Ovary (tissue), 3 donors: Measurements from ENCODE around the gene TMEM131.

Experiments used
- CTCF ChIP-seq, 3 donors: fragments of 450-650 bp in 2 of 3; fragments of 200-600 bp in 1 of 3; IDR thresholded peaks; one replicate each; pipeline versions ENCODE4 v1.5.1 to v1.8.0; 2016 to 2022; ENCODE audit warnings: antibody characterized with exemption in 3 of 3, mild to moderate bottlenecking in 1 of 3
- POLR2A ChIP-seq: fragments of 450-650 bp; IDR thresholded peaks from one replicate; pipeline ENCODE4 v1.6.1; 2017; ENCODE audit warnings: antibody characterized with exemption, mild to moderate bottlenecking, moderate library complexity
- donor health status: DM: no; HTN: no; CAD: no.

DNA sequence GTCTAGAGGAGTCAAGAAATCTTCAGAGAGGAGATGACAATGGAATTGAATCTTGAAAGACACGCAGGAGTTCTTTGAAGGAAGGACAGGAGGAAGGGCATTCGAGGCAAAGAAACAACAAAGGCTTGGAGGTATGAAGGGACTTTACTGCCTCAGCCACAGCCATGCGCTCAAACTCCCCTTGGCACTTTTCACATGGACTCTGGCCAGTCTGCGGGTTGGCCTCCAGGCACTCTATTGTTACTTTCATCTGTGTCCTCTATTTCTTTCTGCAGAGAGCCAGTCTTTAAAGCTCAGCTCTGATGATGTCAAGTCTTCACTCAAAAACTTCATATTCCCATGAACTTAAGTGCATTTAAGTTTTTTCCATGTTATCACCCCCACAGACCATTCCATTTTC lies 186.9 kb downstream of the TMEM131 start:
- TF ChIP-seq CTCF (IDR thresholded peaks at IDR 0.05) (no peak), POLR2A (no peak)
